HEK293 (cell line): Measurements from ENCODE around the gene CAPN12.
A peak's percentile ranks its signal among the peaks of the same experiment; 100 is the strongest.

Experiments
- CTCF ChIA-PET: fragments of 350-600 bp; formaldehyde crosslinking; extraction: SDS; loops from one replicate; lab custom pipeline; 2021; ENCODE audit warnings: antibody characterized with exemption; lab: Yijun Ruan, JAX
- POLR2A ChIA-PET: fragments of 300-600 bp; formaldehyde crosslinking; extraction: SDS; loops from one replicate; lab custom pipeline; 2020; ENCODE audit warnings: antibody characterized with exemption, inconsistent platforms; lab: Yijun Ruan, JAX
- H3K27ac ChIP-seq: fragments of 200-500 bp; sonication (Bioruptor generic); 2 replicates; pipeline ENCODE4 v1.5.1; 2014; ENCODE audit warnings: low read depth, low read length, control low read depth, inconsistent platforms; ENCODE audit errors: extremely low read depth
- H3K36me3 ChIP-seq, 2 experiments: fragments of 200-500 bp in 1 of 2; sonication (Bioruptor generic) in 1 of 2; 1 replicate in 1 of 2; 2 replicates in 1 of 2; pipeline ENCODE4 v1.5.1; 2014 to 2017; ENCODE audit warnings: inconsistent platforms in 2 of 2, low read length in 2 of 2; ENCODE audit not compliant: control insufficient read depth in 2 of 2, insufficient read depth in 1 of 2
- H3K4me1 ChIP-seq: fragments of 200-500 bp; sonication (Bioruptor generic); 2 replicates; pipeline ENCODE4 v1.5.1; 2014; ENCODE audit warnings: mild to moderate bottlenecking, low read length, inconsistent platforms; ENCODE audit not compliant: control insufficient read depth, insufficient read depth
- H3K4me3 ChIP-seq: 2 replicates; pipeline ENCODE4 v1.5.1; 2011; ENCODE audit warnings: low read depth, mild to moderate bottlenecking, control low read depth, low read length, moderate library complexity
- H3K9me3 ChIP-seq: fragments of 200-500 bp; sonication (Bioruptor generic); 2 replicates; pipeline ENCODE4 v1.5.1; 2014; ENCODE audit warnings: low read depth, low read length, inconsistent platforms; ENCODE audit not compliant: control insufficient read depth, insufficient read depth
- MZF1 ChIP-seq: fragments of 450-650 bp; formaldehyde crosslinking; IDR thresholded peaks from 2 replicates; pipeline ENCODE4 v1.5.1; 2017; ENCODE audit warnings: missing biosample characterization, missing genetic modification characterization, borderline replicate concordance
- RBAK ChIP-seq: fragments of 450-650 bp; formaldehyde crosslinking; IDR thresholded peaks from 2 replicates; pipeline ENCODE4 v1.5.1; 2016; ENCODE audit warnings: missing biosample characterization, missing genetic modification characterization
- SP7 ChIP-seq: fragments of 450-650 bp; formaldehyde crosslinking; IDR thresholded peaks from 2 replicates; pipeline ENCODE4 v1.5.1; 2016; ENCODE audit warnings: missing biosample characterization, missing genetic modification characterization
- ZBTB17 ChIP-seq: fragments of 450-650 bp; formaldehyde crosslinking; IDR thresholded peaks from 2 replicates; pipeline ENCODE4 v1.5.1; 2016; ENCODE audit warnings: missing biosample characterization, missing genetic modification characterization
- ZIC2 ChIP-seq: fragments of 450-650 bp; formaldehyde crosslinking; IDR thresholded peaks from 2 replicates; pipeline ENCODE4 v1.5.1; 2016; ENCODE audit warnings: missing biosample characterization, missing genetic modification characterization
- ZNF184 ChIP-seq: fragments of 450-650 bp; IDR thresholded peaks from 2 replicates; pipeline ENCODE4 v1.5.1; 2018; ENCODE audit warnings: missing biosample characterization, mild to moderate bottlenecking, missing genetic modification characterization
- ZNF2 ChIP-seq: fragments of 450-650 bp; formaldehyde crosslinking; IDR thresholded peaks from 2 replicates; pipeline ENCODE4 v1.5.1; 2016; ENCODE audit warnings: missing biosample characterization, missing genetic modification characterization
- ZNF214 ChIP-seq: fragments of 450-650 bp; formaldehyde crosslinking; IDR thresholded peaks from 2 replicates; pipeline ENCODE4 v1.5.1; 2017; ENCODE audit warnings: missing biosample characterization, mild to moderate bottlenecking, missing genetic modification characterization, borderline replicate concordance
- ZNF302 ChIP-seq: fragments of 450-650 bp; formaldehyde crosslinking; IDR thresholded peaks from 2 replicates; pipeline ENCODE4 v1.5.1; 2016; ENCODE audit warnings: missing biosample characterization, missing genetic modification characterization, low read depth
- ZNF626 ChIP-seq: fragments of 450-650 bp; sonication (Bioruptor Pico); formaldehyde crosslinking; IDR thresholded peaks from 2 replicates; pipeline ENCODE4 v1.5.1; 2018; ENCODE audit warnings: missing biosample characterization, missing genetic modification characterization, inconsistent platforms
- ZNF792 ChIP-seq: fragments of 450-650 bp; formaldehyde crosslinking; IDR thresholded peaks from 2 replicates; pipeline ENCODE4 v1.5.1; 2016; ENCODE audit warnings: missing biosample characterization, missing genetic modification characterization
- ZNF837 ChIP-seq: fragments of 450-650 bp; formaldehyde crosslinking; IDR thresholded peaks from 2 replicates; pipeline ENCODE4 v1.5.1; 2016; ENCODE audit warnings: missing biosample characterization, missing genetic modification characterization
- ZSCAN30 ChIP-seq: fragments of 450-650 bp; IDR thresholded peaks from 2 replicates; pipeline ENCODE4 v1.5.1; 2018; ENCODE audit warnings: missing biosample characterization, mild to moderate bottlenecking, missing genetic modification characterization, moderate library complexity
- TF ChIP-seq, protein P1 (sequence below): fragments of 450-650 bp; formaldehyde crosslinking; IDR thresholded peaks from 2 replicates; pipeline ENCODE4 v1.5.1; 2017; ENCODE audit warnings: missing biosample characterization, missing genetic modification characterization
- TF ChIP-seq, protein P2 (sequence below): fragments of 450-650 bp; formaldehyde crosslinking; IDR thresholded peaks from 2 replicates; pipeline ENCODE4 v1.5.1; 2016; ENCODE audit warnings: missing biosample characterization, missing genetic modification characterization
- TF ChIP-seq, protein P3 (sequence below): fragments of 450-650 bp; formaldehyde crosslinking; IDR thresholded peaks from 2 replicates; pipeline ENCODE4 v1.5.1; 2016; ENCODE audit warnings: missing biosample characterization, missing genetic modification characterization
- TF ChIP-seq, protein P4 (sequence below): fragments of 450-650 bp; IDR thresholded peaks from 2 replicates; pipeline ENCODE4 v1.5.1; 2018; ENCODE audit warnings: missing biosample characterization, missing genetic modification characterization
- TF ChIP-seq, protein P5 (sequence below): fragments of 450-650 bp; IDR thresholded peaks from 2 replicates; pipeline ENCODE4 v1.5.1; 2018; ENCODE audit warnings: missing biosample characterization, mild to moderate bottlenecking, missing genetic modification characterization
- TF ChIP-seq, protein P6 (sequence below): fragments of 450-650 bp; formaldehyde crosslinking; IDR thresholded peaks from 2 replicates; pipeline ENCODE4 v1.5.1; 2016; ENCODE audit warnings: missing biosample characterization, missing genetic modification characterization

CAPN12 gene

DNA sequence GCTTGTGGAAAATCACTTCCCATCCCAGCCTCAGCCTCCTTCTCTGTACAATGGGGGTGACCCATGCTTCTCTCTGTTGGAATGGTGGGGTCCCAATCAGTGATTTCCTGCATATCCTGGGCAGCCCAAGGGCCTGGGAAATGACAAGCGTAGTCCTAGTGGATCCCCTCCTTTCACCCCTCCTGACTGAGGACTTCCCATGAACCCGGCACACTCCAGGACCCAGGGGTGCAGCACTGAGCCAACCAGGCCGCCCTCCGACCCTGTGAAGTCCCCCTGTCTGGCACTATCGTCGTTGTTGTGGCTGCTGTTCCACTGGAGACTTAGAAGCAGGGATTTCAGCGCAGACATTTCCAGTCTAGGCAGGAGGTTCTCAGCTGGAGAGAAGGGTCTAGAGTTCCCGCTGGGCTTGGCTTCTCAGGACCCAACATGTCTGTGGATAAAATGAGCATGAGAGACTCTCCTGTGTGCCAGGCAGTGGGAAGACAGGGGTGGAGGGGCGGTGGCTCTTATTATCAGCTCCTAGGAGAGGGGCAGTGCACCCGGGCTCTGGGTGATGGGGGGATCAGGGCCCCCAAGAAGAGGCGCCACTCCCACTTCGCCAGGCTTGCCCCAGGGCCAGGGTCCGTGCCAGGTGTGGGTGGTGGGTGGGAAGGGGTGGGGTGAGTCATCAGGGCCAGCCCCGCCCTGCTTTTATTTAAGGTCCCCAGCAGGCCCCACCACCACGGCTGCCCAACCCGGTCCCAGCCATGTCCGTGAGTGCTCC lies 44.4 kb upstream of the CAPN12 start, which contains the start of gene LGALS7B (continued):
- TF ChIP-seq RBAK (tag by site-specific recombination) = no peak
- TF ChIP-seq, protein P1, sequence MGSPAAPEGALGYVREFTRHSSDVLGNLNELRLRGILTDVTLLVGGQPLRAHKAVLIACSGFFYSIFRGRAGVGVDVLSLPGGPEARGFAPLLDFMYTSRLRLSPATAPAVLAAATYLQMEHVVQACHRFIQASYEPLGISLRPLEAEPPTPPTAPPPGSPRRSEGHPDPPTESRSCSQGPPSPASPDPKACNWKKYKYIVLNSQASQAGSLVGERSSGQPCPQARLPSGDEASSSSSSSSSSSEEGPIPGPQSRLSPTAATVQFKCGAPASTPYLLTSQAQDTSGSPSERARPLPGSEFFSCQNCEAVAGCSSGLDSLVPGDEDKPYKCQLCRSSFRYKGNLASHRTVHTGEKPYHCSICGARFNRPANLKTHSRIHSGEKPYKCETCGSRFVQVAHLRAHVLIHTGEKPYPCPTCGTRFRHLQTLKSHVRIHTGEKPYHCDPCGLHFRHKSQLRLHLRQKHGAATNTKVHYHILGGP (tag by site-specific recombination) = no peak
- no peak for TF ChIP-seq ZNF792 (tag by site-specific recombination)
- TF ChIP-seq MZF1 = no peak
- TF ChIP-seq ZNF837 (tag by site-specific recombination) = no peak
- TF ChIP-seq ZNF184 (tag by site-specific recombination) = no peak
- no peak for TF ChIP-seq ZNF626 (tag by site-specific recombination)
- TF ChIP-seq ZNF302 (tag by site-specific recombination) = no peak
- TF ChIP-seq, protein P2, sequence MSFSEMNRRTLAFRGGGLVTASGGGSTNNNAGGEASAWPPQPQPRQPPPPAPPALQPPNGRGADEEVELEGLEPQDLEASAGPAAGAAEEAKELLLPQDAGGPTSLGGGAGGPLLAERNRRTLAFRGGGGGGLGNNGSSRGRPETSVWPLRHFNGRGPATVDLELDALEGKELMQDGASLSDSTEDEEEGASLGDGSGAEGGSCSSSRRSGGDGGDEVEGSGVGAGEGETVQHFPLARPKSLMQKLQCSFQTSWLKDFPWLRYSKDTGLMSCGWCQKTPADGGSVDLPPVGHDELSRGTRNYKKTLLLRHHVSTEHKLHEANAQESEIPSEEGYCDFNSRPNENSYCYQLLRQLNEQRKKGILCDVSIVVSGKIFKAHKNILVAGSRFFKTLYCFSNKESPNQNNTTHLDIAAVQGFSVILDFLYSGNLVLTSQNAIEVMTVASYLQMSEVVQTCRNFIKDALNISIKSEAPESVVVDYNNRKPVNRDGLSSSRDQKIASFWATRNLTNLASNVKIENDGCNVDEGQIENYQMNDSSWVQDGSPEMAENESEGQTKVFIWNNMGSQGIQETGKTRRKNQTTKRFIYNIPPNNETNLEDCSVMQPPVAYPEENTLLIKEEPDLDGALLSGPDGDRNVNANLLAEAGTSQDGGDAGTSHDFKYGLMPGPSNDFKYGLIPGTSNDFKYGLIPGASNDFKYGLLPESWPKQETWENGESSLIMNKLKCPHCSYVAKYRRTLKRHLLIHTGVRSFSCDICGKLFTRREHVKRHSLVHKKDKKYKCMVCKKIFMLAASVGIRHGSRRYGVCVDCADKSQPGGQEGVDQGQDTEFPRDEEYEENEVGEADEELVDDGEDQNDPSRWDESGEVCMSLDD (tag by site-specific recombination) = no peak; the same call in 1 of the 2 replicates
- TF ChIP-seq ZNF214 = no peak
- TF ChIP-seq, all 188 proteins: peak for 5

DNA sequence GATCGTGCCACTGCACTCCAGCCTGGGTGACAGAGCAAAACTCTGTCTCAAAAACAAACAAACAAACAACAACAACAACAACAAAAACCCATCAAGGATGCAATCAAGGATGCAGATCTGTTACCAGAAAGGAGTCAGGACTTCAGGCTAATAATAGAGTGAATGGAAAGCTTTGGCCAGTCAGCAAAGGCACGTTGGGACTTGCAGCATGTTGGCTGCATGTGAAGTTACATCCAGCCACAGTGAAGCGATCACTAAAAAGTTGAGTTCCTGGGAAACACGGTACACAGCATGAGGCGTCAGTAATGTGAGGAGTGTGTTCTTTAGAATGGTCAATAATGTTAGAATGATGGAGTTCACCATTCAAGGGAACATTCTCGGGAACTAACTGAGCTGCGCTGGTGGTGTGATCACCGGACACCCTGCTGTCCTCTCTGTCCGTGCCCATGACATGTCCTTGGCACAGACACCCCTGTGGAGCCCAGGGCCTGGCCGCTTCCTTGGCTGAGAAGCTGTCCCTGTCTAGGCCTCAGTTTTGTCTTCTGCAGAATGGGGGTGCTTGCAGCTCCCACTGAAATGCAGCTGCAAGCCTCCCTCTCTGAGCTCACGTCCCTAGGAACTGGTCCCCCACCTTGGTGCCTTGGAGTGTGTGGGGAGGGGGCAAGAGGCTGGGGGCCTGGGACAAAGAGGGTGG lies 42.4 kb upstream of the CAPN12 start:
- no peaks in the 10 kb centered on the region; a peak in 1 of 3 replicates for H3K36me3 ChIP-seq
- H3K27ac ChIP-seq = no peak overlapping the region
- H3K9me3 ChIP-seq = no peaks in the 10 kb centered on the region
- CTCF ChIA-PET = interaction anchor here (0.8 to 2.1 kb wide), 4 partner anchors 9 to 144 kb away, joined by 3 to 12 read pairs (median 5); partner anchors contain the start of genes MRPS12 and SARS2
- POLR2A ChIA-PET = interaction anchor here (0.6 to 1.8 kb wide), 6 partner anchors 17 to 144 kb away, joined by 3 to 9 read pairs (median 3); partner anchors contain the start of genes MRPS12 and SARS2
- H3K4me1 ChIP-seq = 0 out of 2 replicates have a peak, but pooled peaks cover 2% of the 10 kb centered on the region
- no peak overlapping the region for H3K4me3 ChIP-seq
- TF ChIP-seq, protein P3, sequence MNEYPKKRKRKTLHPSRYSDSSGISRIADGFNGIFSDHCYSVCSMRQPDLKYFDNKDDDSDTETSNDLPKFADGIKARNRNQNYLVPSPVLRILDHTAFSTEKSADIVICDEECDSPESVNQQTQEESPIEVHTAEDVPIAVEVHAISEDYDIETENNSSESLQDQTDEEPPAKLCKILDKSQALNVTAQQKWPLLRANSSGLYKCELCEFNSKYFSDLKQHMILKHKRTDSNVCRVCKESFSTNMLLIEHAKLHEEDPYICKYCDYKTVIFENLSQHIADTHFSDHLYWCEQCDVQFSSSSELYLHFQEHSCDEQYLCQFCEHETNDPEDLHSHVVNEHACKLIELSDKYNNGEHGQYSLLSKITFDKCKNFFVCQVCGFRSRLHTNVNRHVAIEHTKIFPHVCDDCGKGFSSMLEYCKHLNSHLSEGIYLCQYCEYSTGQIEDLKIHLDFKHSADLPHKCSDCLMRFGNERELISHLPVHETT = no peak
- peak; percentile 99 for TF ChIP-seq ZBTB17
- TF ChIP-seq ZNF2 = 0 out of 2 replicates have a peak, but pooled peaks have one; percentile 22
- TF ChIP-seq, protein P1 (tag by site-specific recombination) = peak; percentile 38; the same call in 1 of the 2 replicates
- peak; percentile 54; the same call in 1 of the 2 replicates for TF ChIP-seq SP7
- TF ChIP-seq, protein P4, sequence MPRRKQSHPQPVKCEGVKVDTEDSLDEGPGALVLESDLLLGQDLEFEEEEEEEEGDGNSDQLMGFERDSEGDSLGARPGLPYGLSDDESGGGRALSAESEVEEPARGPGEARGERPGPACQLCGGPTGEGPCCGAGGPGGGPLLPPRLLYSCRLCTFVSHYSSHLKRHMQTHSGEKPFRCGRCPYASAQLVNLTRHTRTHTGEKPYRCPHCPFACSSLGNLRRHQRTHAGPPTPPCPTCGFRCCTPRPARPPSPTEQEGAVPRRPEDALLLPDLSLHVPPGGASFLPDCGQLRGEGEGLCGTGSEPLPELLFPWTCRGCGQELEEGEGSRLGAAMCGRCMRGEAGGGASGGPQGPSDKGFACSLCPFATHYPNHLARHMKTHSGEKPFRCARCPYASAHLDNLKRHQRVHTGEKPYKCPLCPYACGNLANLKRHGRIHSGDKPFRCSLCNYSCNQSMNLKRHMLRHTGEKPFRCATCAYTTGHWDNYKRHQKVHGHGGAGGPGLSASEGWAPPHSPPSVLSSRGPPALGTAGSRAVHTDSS (tag by site-specific recombination) = no peak
- TF ChIP-seq, protein P5, sequence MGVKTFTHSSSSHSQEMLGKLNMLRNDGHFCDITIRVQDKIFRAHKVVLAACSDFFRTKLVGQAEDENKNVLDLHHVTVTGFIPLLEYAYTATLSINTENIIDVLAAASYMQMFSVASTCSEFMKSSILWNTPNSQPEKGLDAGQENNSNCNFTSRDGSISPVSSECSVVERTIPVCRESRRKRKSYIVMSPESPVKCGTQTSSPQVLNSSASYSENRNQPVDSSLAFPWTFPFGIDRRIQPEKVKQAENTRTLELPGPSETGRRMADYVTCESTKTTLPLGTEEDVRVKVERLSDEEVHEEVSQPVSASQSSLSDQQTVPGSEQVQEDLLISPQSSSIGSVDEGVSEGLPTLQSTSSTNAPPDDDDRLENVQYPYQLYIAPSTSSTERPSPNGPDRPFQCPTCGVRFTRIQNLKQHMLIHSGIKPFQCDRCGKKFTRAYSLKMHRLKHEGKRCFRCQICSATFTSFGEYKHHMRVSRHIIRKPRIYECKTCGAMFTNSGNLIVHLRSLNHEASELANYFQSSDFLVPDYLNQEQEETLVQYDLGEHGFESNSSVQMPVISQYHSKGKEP = peak; percentile 74; the same call in 1 of the 2 replicates
- TF ChIP-seq ZNF302 (tag by site-specific recombination) = no peak
- peak; percentile 21 for TF ChIP-seq ZIC2 (tag by site-specific recombination)
- TF ChIP-seq, protein P6, sequence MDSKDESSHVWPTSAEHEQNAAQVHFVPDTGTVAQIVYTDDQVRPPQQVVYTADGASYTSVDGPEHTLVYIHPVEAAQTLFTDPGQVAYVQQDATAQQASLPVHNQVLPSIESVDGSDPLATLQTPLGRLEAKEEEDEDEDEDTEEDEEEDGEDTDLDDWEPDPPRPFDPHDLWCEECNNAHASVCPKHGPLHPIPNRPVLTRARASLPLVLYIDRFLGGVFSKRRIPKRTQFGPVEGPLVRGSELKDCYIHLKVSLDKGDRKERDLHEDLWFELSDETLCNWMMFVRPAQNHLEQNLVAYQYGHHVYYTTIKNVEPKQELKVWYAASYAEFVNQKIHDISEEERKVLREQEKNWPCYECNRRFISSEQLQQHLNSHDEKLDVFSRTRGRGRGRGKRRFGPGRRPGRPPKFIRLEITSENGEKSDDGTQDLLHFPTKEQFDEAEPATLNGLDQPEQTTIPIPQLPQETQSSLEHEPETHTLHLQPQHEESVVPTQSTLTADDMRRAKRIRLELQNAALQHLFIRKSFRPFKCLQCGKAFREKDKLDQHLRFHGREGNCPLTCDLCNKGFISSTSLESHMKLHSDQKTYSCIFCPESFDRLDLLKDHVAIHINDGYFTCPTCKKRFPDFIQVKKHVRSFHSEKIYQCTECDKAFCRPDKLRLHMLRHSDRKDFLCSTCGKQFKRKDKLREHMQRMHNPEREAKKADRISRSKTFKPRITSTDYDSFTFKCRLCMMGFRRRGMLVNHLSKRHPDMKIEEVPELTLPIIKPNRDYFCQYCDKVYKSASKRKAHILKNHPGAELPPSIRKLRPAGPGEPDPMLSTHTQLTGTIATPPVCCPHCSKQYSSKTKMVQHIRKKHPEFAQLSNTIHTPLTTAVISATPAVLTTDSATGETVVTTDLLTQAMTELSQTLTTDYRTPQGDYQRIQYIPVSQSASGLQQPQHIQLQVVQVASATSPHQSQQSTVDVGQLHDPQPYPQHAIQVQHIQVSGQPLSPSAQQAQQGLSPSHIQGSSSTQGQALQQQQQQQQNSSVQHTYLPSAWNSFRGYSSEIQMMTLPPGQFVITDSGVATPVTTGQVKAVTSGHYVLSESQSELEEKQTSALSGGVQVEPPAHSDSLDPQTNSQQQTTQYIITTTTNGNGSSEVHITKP (tag by site-specific recombination) = 0 out of 2 replicates have a peak, but pooled peaks have one; percentile 16
- 0 out of 2 replicates have a peak, but pooled peaks have one; percentile 38 for TF ChIP-seq ZSCAN30 (tag by site-specific recombination)
